ENCODE data around the gene VMAC. TPM values are rescaled to one million over a fixed set of nuclear protein-coding genes. Genes with fewer than 3 reads are reported as not detected.

Gene VMAC
- total and polyA plus RNA-seq, 9 donors: 3.4 to 8.5 (median 6.4) TPM

DNA sequence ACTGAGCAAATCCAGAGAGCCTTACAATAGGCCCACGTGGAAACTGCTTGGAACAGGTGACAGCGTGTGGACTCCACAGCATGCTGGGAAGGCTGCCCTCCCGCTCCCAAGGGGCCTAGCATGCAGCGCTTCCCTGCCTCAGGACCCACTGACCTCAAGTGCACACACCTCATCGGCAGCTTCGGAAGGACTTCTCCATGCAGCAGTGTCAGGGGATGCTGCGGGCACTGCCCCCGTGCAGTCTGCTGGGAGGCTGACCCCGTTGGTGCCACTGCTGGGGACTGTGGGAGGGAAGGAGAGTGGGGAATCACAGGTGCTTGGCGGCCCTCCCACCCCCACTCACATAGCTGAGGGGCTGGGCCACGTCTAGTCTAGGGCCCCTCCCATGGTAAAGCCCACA lies 26.6 kb downstream of the VMAC start:
- WGBS, 3 donors: 80 to 85% (median 85%) methylated on average over 7 to 11 of the region's 11 CpGs
- TF ChIP-seq POLR2A (IDR thresholded peaks at IDR 0.05) (no peak), EP300 (IDR thresholded peaks at IDR 0.05) (no peak)
- TF ChIP-seq, protein P1, sequence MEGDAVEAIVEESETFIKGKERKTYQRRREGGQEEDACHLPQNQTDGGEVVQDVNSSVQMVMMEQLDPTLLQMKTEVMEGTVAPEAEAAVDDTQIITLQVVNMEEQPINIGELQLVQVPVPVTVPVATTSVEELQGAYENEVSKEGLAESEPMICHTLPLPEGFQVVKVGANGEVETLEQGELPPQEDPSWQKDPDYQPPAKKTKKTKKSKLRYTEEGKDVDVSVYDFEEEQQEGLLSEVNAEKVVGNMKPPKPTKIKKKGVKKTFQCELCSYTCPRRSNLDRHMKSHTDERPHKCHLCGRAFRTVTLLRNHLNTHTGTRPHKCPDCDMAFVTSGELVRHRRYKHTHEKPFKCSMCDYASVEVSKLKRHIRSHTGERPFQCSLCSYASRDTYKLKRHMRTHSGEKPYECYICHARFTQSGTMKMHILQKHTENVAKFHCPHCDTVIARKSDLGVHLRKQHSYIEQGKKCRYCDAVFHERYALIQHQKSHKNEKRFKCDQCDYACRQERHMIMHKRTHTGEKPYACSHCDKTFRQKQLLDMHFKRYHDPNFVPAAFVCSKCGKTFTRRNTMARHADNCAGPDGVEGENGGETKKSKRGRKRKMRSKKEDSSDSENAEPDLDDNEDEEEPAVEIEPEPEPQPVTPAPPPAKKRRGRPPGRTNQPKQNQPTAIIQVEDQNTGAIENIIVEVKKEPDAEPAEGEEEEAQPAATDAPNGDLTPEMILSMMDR (IDR thresholded peaks at IDR 0.05): no peak
- H3K27ac ChIP-seq: no peak overlapping the region
- H3K36me3 ChIP-seq: no peaks in the 10 kb centered on the region
- H3K4me1 ChIP-seq (ENCODE audit: insufficient read depth): peaks cover 9% of the 10 kb centered on the region
- no peaks in the 10 kb centered on the region for H3K9me3 ChIP-seq
- DNase-seq: no peak
- no peaks in the 10 kb centered on the region for H3K27me3 ChIP-seq
- no peak overlapping the region for H3K4me3 ChIP-seq
- intact Hi-C loops (cut with DNase I): no loop called here

DNA sequence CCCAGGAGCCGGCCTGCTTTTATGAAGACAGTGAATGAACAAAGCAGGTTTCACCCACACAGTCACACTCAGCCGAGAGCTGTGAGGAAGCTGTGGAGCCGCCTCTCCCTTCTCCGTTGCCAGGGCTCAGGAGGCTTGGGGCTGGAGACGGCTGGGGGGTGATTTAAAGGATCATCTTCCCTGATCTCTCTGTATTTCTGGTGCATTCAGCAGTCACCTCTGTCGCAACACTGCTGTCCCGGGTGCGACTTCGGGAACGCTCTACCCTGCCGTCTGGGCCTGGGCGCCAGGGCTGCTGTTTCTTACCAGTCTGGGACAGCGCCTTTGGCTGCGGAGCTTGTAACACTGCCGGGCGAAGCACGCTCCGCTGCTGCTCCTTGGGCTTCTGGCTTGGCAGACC lies 27.5 kb downstream of the VMAC start:
- Histone ChIP-seq H3K27ac (no peak overlapping the region), H3K27me3 (no peaks in the 10 kb centered on the region), H3K4me1 (ENCODE audit: insufficient read depth) (peaks cover 11% of the 10 kb centered on the region), H3K9me3 (no peaks in the 10 kb centered on the region), H3K36me3 (no peaks in the 10 kb centered on the region), H3K4me3 (no peak overlapping the region)
- intact Hi-C loops (cut with DNase I): no loop called here
- no peak for DNase-seq
- no peak for TF ChIP-seq POLR2A (IDR thresholded peaks at IDR 0.05)
- TF ChIP-seq, protein P1 (IDR thresholded peaks at IDR 0.05): no peak
- TF ChIP-seq EP300 (IDR thresholded peaks at IDR 0.05): no peak
- WGBS, 3 donors: 93 to 98% (median 97%) methylated on average over 18 of the region's 18 CpGs

DNA sequence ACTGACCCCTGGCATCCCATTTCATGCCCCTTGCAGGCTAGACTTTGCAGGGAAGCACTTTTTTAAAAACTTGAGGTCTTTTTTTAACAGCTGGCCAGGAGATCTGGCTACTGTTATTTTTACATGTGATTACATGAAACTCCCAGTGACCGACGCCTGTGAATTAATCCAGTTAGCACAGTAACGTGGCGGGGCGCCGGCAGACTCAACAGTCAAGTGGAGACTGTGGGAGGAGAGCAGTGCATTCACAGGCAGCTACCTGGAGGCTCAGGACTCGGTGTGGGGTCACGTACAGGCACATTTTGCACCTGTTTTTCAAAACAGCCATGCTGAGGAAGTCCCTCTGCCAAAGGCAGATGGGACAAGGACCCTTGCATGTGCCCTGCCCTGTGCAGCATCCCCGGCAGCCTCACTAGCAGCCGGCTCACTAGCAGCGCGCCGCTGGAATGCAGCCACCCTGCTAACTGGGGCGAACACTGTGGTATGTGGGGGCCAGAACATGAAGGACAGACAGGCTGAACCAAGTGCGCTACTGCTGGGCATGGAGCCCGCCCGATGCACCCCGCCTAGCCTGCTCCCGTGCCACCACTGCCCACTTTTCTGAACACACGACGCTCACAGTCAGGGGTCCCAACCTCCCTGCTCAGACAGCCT lies 28.1 kb downstream of the VMAC start:
- Histone ChIP-seq H3K36me3 (no peaks in the 10 kb centered on the region), H3K4me1 (ENCODE audit: insufficient read depth) (peaks cover 11% of the 10 kb centered on the region), H3K9me3 (no peaks in the 10 kb centered on the region), H3K27ac (no peak overlapping the region), H3K27me3 (no peaks in the 10 kb centered on the region), H3K4me3 (no peak overlapping the region)
- no peak for DNase-seq
- TF ChIP-seq EP300 (IDR thresholded peaks at IDR 0.05) (no peak), POLR2A (IDR thresholded peaks at IDR 0.05) (no peak)
- WGBS, 3 donors: 94 to 95% (median 94%) methylated on average over 21 of the region's 21 CpGs
- intact Hi-C loops (cut with DNase I): no loop called here

DNA sequence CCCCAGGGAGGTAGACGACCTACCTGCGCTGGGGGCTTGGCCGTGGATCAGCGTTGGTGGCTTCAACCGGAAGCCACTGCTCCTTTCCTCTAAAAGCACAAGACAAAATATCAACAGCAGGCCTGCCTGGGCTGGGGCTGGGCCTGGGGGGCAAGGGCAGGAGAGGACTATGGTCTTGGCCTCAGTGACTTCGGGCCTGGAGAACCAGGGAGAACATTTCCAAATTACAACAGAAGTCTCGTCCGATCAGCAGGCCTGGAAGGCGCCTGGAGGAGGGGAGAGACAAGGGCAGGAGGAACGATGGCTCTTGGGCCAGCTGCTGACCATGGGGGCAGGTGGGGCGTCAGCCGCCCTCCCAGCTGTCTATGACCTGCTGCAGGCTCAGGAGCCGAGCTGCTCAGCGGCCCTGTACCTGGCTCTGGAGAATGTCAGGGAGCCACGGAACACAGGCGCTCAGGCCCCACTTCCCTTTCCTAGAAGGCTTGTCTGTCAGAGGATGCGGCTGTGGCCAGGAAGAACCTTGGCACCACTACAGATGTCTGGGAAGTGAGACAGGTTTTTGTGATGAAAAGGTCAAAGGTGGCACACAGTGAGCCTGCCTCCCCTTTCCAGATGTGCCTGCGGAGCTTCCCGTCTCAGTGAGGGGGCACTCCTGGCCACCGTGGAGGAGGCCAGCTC lies 28.9 kb downstream of the VMAC start:
- WGBS, 3 donors: 75 to 86% (median 83%) methylated on average over 19 to 20 of the region's 20 CpGs
- H3K27ac ChIP-seq: no peak overlapping the region
- no peak for DNase-seq
- TF ChIP-seq EP300 (IDR thresholded peaks at IDR 0.05) (no peak), POLR2A (IDR thresholded peaks at IDR 0.05) (no peak)
- TF ChIP-seq, protein P1 (IDR thresholded peaks at IDR 0.05): no peak
- no peaks in the 10 kb centered on the region for H3K9me3 ChIP-seq
- peaks cover 11% of the 10 kb centered on the region for H3K4me1 ChIP-seq (ENCODE audit: insufficient read depth)
- no peak overlapping the region for H3K4me3 ChIP-seq
- intact Hi-C loops (cut with DNase I): no loop called here
- H3K27me3 ChIP-seq: no peaks in the 10 kb centered on the region
- H3K36me3 ChIP-seq: no peaks in the 10 kb centered on the region

DNA sequence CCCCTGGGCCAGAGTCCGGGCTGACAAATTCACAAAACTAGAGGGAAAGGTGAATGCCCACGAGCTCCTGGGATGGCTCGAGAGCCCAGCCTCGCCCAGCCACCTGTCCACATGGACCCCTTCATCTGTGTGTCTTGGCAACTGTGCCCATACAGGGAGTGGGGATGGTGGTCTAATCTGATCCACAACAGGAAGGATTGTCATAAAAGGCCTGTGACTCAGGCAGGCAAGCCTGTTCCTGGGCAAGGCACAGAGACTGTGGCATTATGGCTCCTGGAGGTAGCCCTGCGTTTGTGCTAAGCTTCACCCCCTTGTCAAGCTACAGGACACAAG lies 29.4 kb downstream of the VMAC start:
- no peak for TF ChIP-seq POLR2A (IDR thresholded peaks at IDR 0.05)
- TF ChIP-seq EP300 (IDR thresholded peaks at IDR 0.05): no peak
- TF ChIP-seq, protein P1 (IDR thresholded peaks at IDR 0.05): no peak
- Histone ChIP-seq H3K9me3 (no peaks in the 10 kb centered on the region), H3K27ac (no peak overlapping the region), H3K4me3 (no peak overlapping the region), H3K27me3 (no peaks in the 10 kb centered on the region), H3K4me1 (ENCODE audit: insufficient read depth) (peaks cover 11% of the 10 kb centered on the region), H3K36me3 (no peaks in the 10 kb centered on the region)
- no peak for DNase-seq
- intact Hi-C loops (cut with DNase I): no loop called here
- WGBS, 3 donors: 82 to 88% (median 86%) methylated on average over 5 of the region's 5 CpGs

Measured in ovary (tissue), 9 donors.